DOHH2 (cell line): ENCODE results near the gene EFCAB3.

ENCODE experiments used
- EZH2phosphoT487 ChIP-seq: fragments of 200-600 bp; sonication (generic); IDR thresholded peaks from 2 replicates; pipeline ENCODE4 v1.6.1; 2017; ENCODE audit warnings: borderline replicate concordance, mild to moderate bottlenecking, antibody characterized with exemption, low read length, moderate library complexity, mixed read lengths
- TF ChIP-seq, protein P1 (sequence below): fragments of 200-600 bp; sonication (generic); IDR thresholded peaks from one replicate; pipeline ENCODE4 v1.5.1; 2014; ENCODE audit warnings: antibody characterized with exemption, mild to moderate bottlenecking, low read depth, low read length; ENCODE audit not compliant: poor library complexity, severe bottlenecking

DNA sequence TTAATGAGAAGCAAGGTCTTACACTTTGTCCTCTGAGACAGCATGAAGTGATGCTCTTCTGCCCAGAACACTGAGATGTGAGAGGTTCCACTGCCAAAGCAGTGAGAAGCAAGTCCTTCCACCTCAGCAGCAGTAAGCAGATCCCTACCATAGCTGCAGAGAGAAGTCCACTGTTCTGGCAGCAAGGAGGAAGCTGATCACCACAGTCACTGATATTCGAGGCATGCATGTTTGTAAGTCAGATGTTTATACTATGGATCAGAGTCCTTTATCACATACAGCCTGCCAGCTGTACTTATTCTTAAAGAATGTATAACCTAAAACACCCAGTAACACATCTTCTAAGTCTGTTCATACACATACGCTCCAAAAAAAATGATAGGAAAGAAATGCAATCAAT lies 25.1 kb downstream of the EFCAB3 start:
- TF ChIP-seq, protein P1, sequence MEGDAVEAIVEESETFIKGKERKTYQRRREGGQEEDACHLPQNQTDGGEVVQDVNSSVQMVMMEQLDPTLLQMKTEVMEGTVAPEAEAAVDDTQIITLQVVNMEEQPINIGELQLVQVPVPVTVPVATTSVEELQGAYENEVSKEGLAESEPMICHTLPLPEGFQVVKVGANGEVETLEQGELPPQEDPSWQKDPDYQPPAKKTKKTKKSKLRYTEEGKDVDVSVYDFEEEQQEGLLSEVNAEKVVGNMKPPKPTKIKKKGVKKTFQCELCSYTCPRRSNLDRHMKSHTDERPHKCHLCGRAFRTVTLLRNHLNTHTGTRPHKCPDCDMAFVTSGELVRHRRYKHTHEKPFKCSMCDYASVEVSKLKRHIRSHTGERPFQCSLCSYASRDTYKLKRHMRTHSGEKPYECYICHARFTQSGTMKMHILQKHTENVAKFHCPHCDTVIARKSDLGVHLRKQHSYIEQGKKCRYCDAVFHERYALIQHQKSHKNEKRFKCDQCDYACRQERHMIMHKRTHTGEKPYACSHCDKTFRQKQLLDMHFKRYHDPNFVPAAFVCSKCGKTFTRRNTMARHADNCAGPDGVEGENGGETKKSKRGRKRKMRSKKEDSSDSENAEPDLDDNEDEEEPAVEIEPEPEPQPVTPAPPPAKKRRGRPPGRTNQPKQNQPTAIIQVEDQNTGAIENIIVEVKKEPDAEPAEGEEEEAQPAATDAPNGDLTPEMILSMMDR, result no peak
- TF ChIP-seq EZH2phosphoT487, result no peak
